ENCODE data around the gene BICD1. TPM values are rescaled to one million over a fixed set of nuclear protein-coding genes. Genes with fewer than 3 reads are reported as not detected.

Gene BICD1
- total and polyA plus RNA-seq, 2 of the 13 experiments (the other 11 are each of a cell fraction or from before 2014, with no cell fraction given): 4.5 to 5.2 TPM

GRCh38 chr12:32343496-32343895 lies 236.8 kb downstream of the BICD1 start:
- no peak for FAIRE-seq
- no peaks in the 10 kb centered on the region for H3K4me1 ChIP-seq (ENCODE audit: insufficient read depth, low read length)
- intact Hi-C loops (cut with micrococcal nuclease; ENCODE audit: unreplicated experiment): no loop called here

GRCh38 chr12:32344047-32344446 lies 237.4 kb downstream of the BICD1 start:
- 78% methylated on average over 7 of the region's 7 CpGs for WGBS (ENCODE audit: low lambda C conversion rate)
- Histone ChIP-seq H4K20me1 (ENCODE audit: insufficient read depth, low read length) (no peaks in the 10 kb centered on the region), H3K9me3 (ENCODE audit: low read length) (no peaks in the 10 kb centered on the region), H3K27ac (ENCODE audit: extremely low read length, insufficient read depth, low read length) (no peak overlapping the region), H3K4me3 (replicated peaks in 1 of 3; ENCODE audit: insufficient read depth in 1 of 3, low read depth in 2 of 3, low read length in 3 of 3) (no peak overlapping the region), H3K27me3 (ENCODE audit: control insufficient read depth in 1 of 2, insufficient read depth in 2 of 2, low read length in 2 of 2) (no peaks in the 10 kb centered on the region), H3K79me2 (ENCODE audit: insufficient read depth, low read length) (no peaks in the 10 kb centered on the region), H3K4me1 (ENCODE audit: insufficient read depth, low read length) (no peaks in the 10 kb centered on the region), H3K4me2 (ENCODE audit: low read depth, low read length) (no peak overlapping the region), H3K9ac (ENCODE audit: insufficient read depth, low read depth, low read length) (no peak overlapping the region), H2AFZ (ENCODE audit: low read length) (no peak overlapping the region), H3K36me3 (replicated peaks in 1 of 2; ENCODE audit: control insufficient read depth in 1 of 2, insufficient read depth in 2 of 2, low read length in 2 of 2) (no peaks in the 10 kb centered on the region)
- POLR2A ChIA-PET: no interaction called here
- intact Hi-C loops (cut with micrococcal nuclease; ENCODE audit: unreplicated experiment): no loop called here
- BruUV-seq (replicated peaks): no TSS peak
- no peak for ATAC-seq
- DNase-seq (ENCODE audit: low spot score): no peak
- CTCF ChIA-PET (ENCODE audit: low intra/inter-chr PET ratio, low total read pairs): no interaction called here
- in situ Hi-C loops (cut with HindIII; ENCODE audit: extremely low pct_ligation_motif_present, low pct_unique_long_range_greater_than_20kb): no loop called here
- TF ChIP-seq AGO1 (IDR thresholded peaks at IDR 0.05; ENCODE audit: low read depth, low read length, poor library complexity, severe bottlenecking) (no peak), YY1 (IDR thresholded peaks at IDR 0.05; ENCODE audit: insufficient read depth, insufficient replicate concordance, low read depth, low read length) (no peak), STAG1 (CRISPR knock-in tag; IDR thresholded peaks at IDR 0.05) (peak; percentile 39)
- FAIRE-seq: no peak

More at GRCh38 chr12:32343496-32343895, 236.8 kb downstream of the BICD1 start:
- CTCF ChIA-PET (ENCODE audit: low intra/inter-chr PET ratio, low total read pairs): no interaction called here
- WGBS (ENCODE audit: low lambda C conversion rate): 93% methylated on average over 1 of the region's 1 CpG
- no peak overlapping the region for H3K4me3 ChIP-seq (replicated peaks in 1 of 3; ENCODE audit: insufficient read depth in 1 of 3, low read depth in 2 of 3, low read length in 3 of 3)
- H4K20me1 ChIP-seq (ENCODE audit: insufficient read depth, low read length): no peaks in the 10 kb centered on the region
- ATAC-seq: no peak
- TF ChIP-seq TAF15 (IDR thresholded peaks at IDR 0.05; ENCODE audit: low read depth, low read length, poor library complexity, severe bottlenecking) (no peak), MTF2 (CRISPR knock-in tag; IDR thresholded peaks at IDR 0.05; ENCODE audit: borderline replicate concordance) (no peak), MXD4 (CRISPR knock-in tag; IDR thresholded peaks at IDR 0.05) (no peak), NFE2L2 (IDR thresholded peaks at IDR 0.05; ENCODE audit: low read length) (0 out of 2 replicates have a peak, but pooled peaks have one; percentile 12), ZUFSP (CRISPR knock-in tag; IDR thresholded peaks at IDR 0.05; ENCODE audit: borderline replicate concordance) (no peak)
- no peak overlapping the region for H3K4me2 ChIP-seq (ENCODE audit: low read depth, low read length)
- H3K36me3 ChIP-seq (replicated peaks in 1 of 2; ENCODE audit: control insufficient read depth in 1 of 2, insufficient read depth in 2 of 2, low read length in 2 of 2): no peaks in the 10 kb centered on the region
- H2AFZ ChIP-seq (ENCODE audit: low read length): no peak overlapping the region
- no peak overlapping the region for H3K27ac ChIP-seq (ENCODE audit: extremely low read length, insufficient read depth, low read length)
- no peak for DNase-seq (ENCODE audit: low spot score)
- no TSS peak for BruUV-seq (replicated peaks)
- H3K27me3 ChIP-seq (ENCODE audit: control insufficient read depth in 1 of 2, insufficient read depth in 2 of 2, low read length in 2 of 2): no peaks in the 10 kb centered on the region
- POLR2A ChIA-PET: no interaction called here
- H3K79me2 ChIP-seq (ENCODE audit: insufficient read depth, low read length): no peaks in the 10 kb centered on the region
- in situ Hi-C loops (cut with HindIII; ENCODE audit: extremely low pct_ligation_motif_present, low pct_unique_long_range_greater_than_20kb): no loop called here
- H3K9me3 ChIP-seq (ENCODE audit: low read length): no peaks in the 10 kb centered on the region
- H3K9ac ChIP-seq (ENCODE audit: insufficient read depth, low read depth, low read length): no peak overlapping the region

All from HepG2 (cell line).